Right lobe of liver (tissue), 6 donors: ENCODE results near the gene PARVA. TPM values are rescaled to one million over a fixed set of nuclear protein-coding genes. Genes with fewer than 3 reads are reported as not detected.

Source experiments
- ATAC-seq, 4 donors: fragments of 200-7000 bp; cut with Tn5 transposase; one replicate each; pipeline ENCODE4 v1.9.1; 2020; ENCODE audit warnings: mild to moderate bottlenecking in 4 of 4, moderate library complexity in 4 of 4
- DNase-seq, 3 donors: peaks; one replicate each; pipeline ENCODE4 v3.0.0-alpha.2; 2020
- H3K27ac ChIP-seq, 3 donors: fragments of 200-600 bp; one replicate each; pipeline ENCODE4 v1.8.0; 2022
- H3K27me3 ChIP-seq, 2 donors: fragments of 200-600 bp; one replicate each; pipeline ENCODE4 v1.8.0; 2022
- H3K36me3 ChIP-seq, 4 donors: fragments of 200-600 bp; sonication (generic) in 1 of 4; one replicate each; pipeline versions ENCODE4 v1.5.1 to v1.8.0; 2017 to 2022; ENCODE audit warnings: control low read depth in 1 of 4
- H3K4me1 ChIP-seq, 4 donors: fragments of 200-600 bp; sonication (generic) in 1 of 4; one replicate each; pipeline versions ENCODE4 v1.5.1 to v1.8.0; 2017 to 2022; ENCODE audit warnings: control low read depth in 1 of 4
- H3K4me3 ChIP-seq, 3 donors: fragments of 200-600 bp; one replicate each; pipeline ENCODE4 v1.8.0; 2022
- H3K9me3 ChIP-seq, 4 donors: fragments of 200-600 bp; sonication (generic) in 1 of 4; one replicate each; pipeline versions ENCODE4 v1.5.1 to v1.8.0; 2017 to 2022; ENCODE audit warnings: control low read depth in 1 of 4
- CTCF ChIP-seq, 4 donors: fragments of 200-600 bp in 3 of 4; fragments of 450-650 bp in 1 of 4; IDR thresholded peaks; one replicate each; pipeline versions ENCODE4 v1.5.1 to v1.8.0; 2016 to 2022; ENCODE audit warnings: antibody characterized with exemption in 4 of 4, mild to moderate bottlenecking in 2 of 4
- POLR2A ChIP-seq: fragments of 450-650 bp; IDR thresholded peaks from one replicate; pipeline ENCODE4 v1.6.1; 2017; ENCODE audit warnings: antibody characterized with exemption, mild to moderate bottlenecking
- WGBS: methylation state at CpG from one replicate; pipeline ENCODE4 v1.1.6; 2018; ENCODE audit warnings: low coverage, low lambda C conversion rate; ENCODE audit not compliant: insufficient coverage; ENCODE audit errors: missing lambda C conversion rate; 5-methylcytosine and 5-hydroxymethylcytosine counted together
- intact Hi-C, 2 donors: fragments of 100-400 bp; cut with DNase I; formaldehyde crosslinking; loops; one replicate each; pipeline versions ENCODE4 v1.11.2 to v1.14.1; 2022
- total RNA-seq, 6 experiments: library from RNA; depleted of rRNA in 2 of 6; stranded (reverse); fragments of >200 nt in 2 of 6; fragmentation: NEBNext Ultra II Directional in 3 of 6; extraction: Animal tissue kit (Norgen Biotek cat#: 25700) in 3 of 6; gene quantifications; one replicate each; pipeline versions ENCODE4 v1.1.0 to v1.2.4, GENCODE V29; 2016 to 2023
- donor health status: DM: no; HTN: yes; CAD: no.
- donor health status: DM: no; HTN: no; CAD: no.
- donor health status: DM: no; HTN: no; CAD: no.
- donor health status: DM: no; HTN: yes; CAD: no.
- donor health status: DM: no; HTN: yes; CAD: no.

Gene PARVA
- total RNA-seq, 6 experiments from 2014 or later: 11.1 to 27.5 (median 21.8) TPM

GRCh38 chr11:12440565-12440964 lies 63.2 kb downstream of the PARVA start:
- no peak overlapping the region for H3K4me3 ChIP-seq
- TF ChIP-seq POLR2A (no peak), CTCF (IDR thresholded peaks at IDR 0.05) (no peak)
- H3K36me3 ChIP-seq: no peaks in the 10 kb centered on the region
- H3K9me3 ChIP-seq: no peaks in the 10 kb centered on the region
- no peaks in the 10 kb centered on the region for H3K4me1 ChIP-seq
- no peaks in the 10 kb centered on the region for H3K27me3 ChIP-seq
- WGBS: 82% methylated on average over 4 of the region's 4 CpGs
- intact Hi-C loops: no loop called here
- ATAC-seq (no peak), DNase-seq (no peak)
- H3K27ac ChIP-seq: no peak overlapping the region

- H3K36me3 ChIP-seq: no peaks in the 10 kb centered on the region
- H3K27me3 ChIP-seq: no peaks in the 10 kb centered on the region
- WGBS: 71% methylated on average over 7 of the region's 7 CpGs
- TF ChIP-seq POLR2A (no peak), CTCF (IDR thresholded peaks at IDR 0.05) (no peak)
- no peak overlapping the region for H3K4me3 ChIP-seq
- H3K4me1 ChIP-seq: no peaks in the 10 kb centered on the region
- ATAC-seq: no peak
- intact Hi-C loops: no loop called here
- DNase-seq: no peak
- H3K27ac ChIP-seq: no peak overlapping the region
- no peaks in the 10 kb centered on the region for H3K9me3 ChIP-seq
Measured at GRCh38 chr11:12441231-12441861, 64.0 kb downstream of the PARVA start.

GRCh38 chr11:12444601-12445000 lies 67.2 kb downstream of the PARVA start:
- H3K4me3 ChIP-seq: no peak overlapping the region
- WGBS: 64% methylated on average over 2 of the region's 2 CpGs
- no peaks in the 10 kb centered on the region for H3K27me3 ChIP-seq
- no peak for ATAC-seq
- no peak for DNase-seq
- H3K36me3 ChIP-seq: no peaks in the 10 kb centered on the region
- no peaks in the 10 kb centered on the region for H3K9me3 ChIP-seq
- H3K4me1 ChIP-seq: no peaks in the 10 kb centered on the region
- intact Hi-C loops: no loop called here
- H3K27ac ChIP-seq: no peak overlapping the region
- TF ChIP-seq CTCF (IDR thresholded peaks at IDR 0.05) (no peak), POLR2A (no peak)

DNA sequence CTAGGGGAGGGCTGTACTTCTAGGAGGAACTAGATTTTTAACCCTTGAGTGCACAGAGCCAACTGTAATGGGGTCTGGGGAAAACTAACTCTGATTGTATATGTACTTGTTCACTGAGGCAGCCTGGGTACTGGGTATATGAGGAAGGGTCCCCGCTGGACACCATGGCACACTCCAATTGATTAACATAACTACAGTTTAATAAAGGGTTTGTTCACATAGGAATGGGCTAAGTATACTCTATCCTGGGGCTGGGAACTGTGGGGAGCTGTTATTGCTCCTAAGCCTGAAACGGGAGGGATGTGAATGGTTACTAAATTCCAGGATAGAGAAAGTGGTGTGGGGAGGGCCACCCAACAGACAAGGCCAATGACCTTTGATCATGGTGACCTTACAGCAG lies 67.6 kb downstream of the PARVA start:
- H3K36me3 ChIP-seq: no peaks in the 10 kb centered on the region
- H3K27ac ChIP-seq: no peak overlapping the region
- TF ChIP-seq POLR2A (no peak), CTCF (IDR thresholded peaks at IDR 0.05) (no peak)
- H3K27me3 ChIP-seq: no peaks in the 10 kb centered on the region
- no peaks in the 10 kb centered on the region for H3K9me3 ChIP-seq
- no peak overlapping the region for H3K4me3 ChIP-seq
- H3K4me1 ChIP-seq: no peaks in the 10 kb centered on the region
- intact Hi-C loops: no loop called here
- ATAC-seq (no peak), DNase-seq (no peak)
- WGBS: 83% methylated on average over 1 of the region's 2 CpGs

GRCh38 chr11:12446863-12447262 lies 69.5 kb downstream of the PARVA start:
- no peak overlapping the region for H3K27ac ChIP-seq
- no peak for TF ChIP-seq POLR2A
- TF ChIP-seq CTCF (IDR thresholded peaks at IDR 0.05): no peak
- no peaks in the 10 kb centered on the region for H3K9me3 ChIP-seq
- ATAC-seq (no peak), DNase-seq (no peak)
- no peaks in the 10 kb centered on the region for H3K4me1 ChIP-seq
- H3K27me3 ChIP-seq: no peaks in the 10 kb centered on the region
- no peaks in the 10 kb centered on the region for H3K36me3 ChIP-seq
- intact Hi-C loops: no loop called here
- H3K4me3 ChIP-seq: no peak overlapping the region
